NCI-H82 treated with DMSO at 0.1 percent for 48 hours (cell line): Measurements from ENCODE around the gene RAD51B.

ENCODE experiments used
- DNase-seq: peaks from one replicate; lab custom pipeline; 2025; ENCODE audit not compliant: unreplicated experiment; lab: John Stamatoyannopoulos, UW

The RAD51B gene

GRCh38 chr14:68315081-68315480 is 495.5 kb downstream of the RAD51B start:
- DNase-seq = no peak

GRCh38 chr14:68316078-68316868 is 496.7 kb downstream of the RAD51B start:
- no peak for DNase-seq

- no peak for DNase-seq
These were observed 497.7 kb downstream of the RAD51B start for GRCh38 chr14:68317239-68317638.

DNA sequence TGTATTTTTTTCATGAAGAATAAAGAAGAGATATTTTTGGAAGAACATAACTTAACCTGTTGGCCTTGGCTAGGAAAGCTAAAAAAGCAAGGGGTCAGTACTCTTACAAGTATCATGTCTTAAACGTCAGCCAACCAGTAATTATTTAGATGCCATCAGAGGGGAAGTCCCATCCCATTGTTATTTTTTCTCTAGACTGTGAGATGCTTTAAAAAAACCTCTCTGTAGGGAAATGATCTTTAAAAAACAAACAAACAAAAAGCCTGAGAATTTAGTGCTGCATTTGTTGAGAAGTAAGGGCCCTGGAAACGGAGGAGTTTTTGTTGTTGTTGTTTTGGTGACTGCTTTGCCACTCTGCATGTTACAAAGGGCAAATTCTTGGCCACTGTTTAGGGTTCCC is 499.2 kb downstream of the RAD51B start:
- DNase-seq = no peak

DNA sequence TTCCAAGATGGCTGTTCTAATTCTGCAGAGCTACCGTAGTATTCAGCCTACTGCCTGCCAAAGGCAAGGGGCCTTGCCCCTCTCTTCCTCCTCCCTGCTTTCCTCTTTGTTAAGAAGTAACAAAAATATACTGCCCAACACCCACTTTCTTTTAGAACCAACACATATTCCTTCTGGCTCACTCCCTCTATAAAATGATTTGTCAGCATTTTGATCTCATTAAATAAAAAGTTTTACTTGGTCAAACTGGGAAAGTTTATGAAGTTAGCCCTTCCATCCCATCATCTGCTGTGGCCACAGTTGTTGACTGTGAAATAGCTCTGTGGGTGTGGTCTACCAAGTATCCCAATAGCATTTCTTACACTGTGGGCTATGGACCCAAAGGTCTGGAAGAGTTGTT is 500.9 kb downstream of the RAD51B start:
- DNase-seq = no peak

DNA sequence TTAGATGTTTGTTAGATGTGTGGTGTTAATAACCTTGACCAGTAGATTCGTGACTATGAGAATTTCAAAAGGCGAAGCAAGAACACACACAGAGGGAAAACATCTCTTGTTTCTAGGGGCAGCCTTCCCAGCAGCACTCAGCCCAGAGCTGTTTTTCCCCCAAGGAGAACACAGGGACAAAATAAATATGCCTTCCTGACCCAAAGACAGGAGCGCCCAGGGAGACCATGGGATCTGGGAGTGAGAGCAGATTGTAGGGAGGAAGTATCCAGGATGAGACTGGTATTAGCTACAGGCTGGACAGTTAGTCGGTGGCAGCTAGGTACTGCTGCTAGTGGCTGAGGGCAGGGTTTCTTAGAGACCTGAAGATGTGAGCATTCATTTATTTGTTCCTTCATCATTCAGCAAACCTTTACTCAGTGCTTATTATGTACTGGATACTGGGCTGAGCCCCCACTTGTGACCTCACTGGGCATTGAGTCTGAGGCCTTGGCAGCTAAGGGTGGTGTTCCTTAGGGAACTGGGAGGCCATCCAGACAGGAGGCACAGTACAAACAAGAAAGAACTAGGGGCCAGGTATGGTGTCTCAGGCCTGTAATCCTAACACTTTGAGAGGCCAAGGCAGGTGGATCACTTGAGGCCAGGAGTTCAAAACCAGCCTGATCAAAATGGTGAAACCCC is 503.5 kb downstream of the RAD51B start:
- DNase-seq = no peak

- DNase-seq = no peak
These were observed 505.8 kb downstream of the RAD51B start for GRCh38 chr14:68325267-68325807.

DNA sequence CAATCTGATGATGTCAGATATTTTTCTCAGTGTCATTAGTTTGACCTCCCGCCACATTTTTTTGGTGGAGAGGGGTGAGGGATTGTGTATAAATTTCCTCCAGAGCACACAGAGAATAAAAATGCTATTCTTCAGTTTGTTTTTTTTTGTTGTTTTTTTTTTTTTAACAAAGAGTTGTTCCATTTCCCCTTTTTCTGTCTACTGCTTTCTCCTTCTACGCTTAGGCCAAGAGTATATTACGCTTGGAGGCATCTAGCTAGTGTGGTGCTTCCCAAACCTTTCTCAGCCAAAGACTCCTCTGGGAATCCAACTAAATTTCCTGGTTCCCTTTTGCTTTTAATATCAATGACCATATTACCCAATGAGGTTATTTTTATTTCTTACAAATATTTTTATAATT is 507.7 kb downstream of the RAD51B start:
- DNase-seq = no peak

- DNase-seq = no peak
These were observed 508.9 kb downstream of the RAD51B start for GRCh38 chr14:68328509-68328908.

GRCh38 chr14:68331426-68331825 is 511.8 kb downstream of the RAD51B start:
- no peak for DNase-seq

- no peak for DNase-seq
These were observed 512.4 kb downstream of the RAD51B start for GRCh38 chr14:68331991-68332390.

GRCh38 chr14:68333262-68333661 is 513.7 kb downstream of the RAD51B start:
- no peak for DNase-seq

- DNase-seq = no peak
These were observed 515.7 kb downstream of the RAD51B start for GRCh38 chr14:68335312-68335711.

- no peak for DNase-seq
These were observed 516.6 kb downstream of the RAD51B start for GRCh38 chr14:68336165-68336564.

DNA sequence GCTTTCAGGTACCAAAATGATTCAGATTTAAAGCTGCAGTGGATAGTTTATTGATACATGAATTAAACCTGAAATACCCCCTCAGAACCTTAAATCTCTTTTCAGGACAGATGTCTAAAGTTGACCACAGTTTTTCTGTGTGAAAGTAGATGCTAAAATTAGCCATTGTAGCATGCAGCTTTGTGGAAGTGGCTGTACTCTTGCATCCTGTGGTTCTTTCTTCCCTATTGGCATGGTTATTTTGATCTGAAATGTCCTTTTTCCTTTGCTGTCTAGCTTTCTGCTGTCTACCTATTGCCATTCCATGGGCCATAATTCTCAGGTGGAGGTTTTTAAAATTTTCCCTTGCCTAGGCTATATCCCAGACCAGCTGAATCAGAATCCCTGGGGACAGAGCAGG is 517.7 kb downstream of the RAD51B start:
- DNase-seq = no peak

GRCh38 chr14:68340262-68340661 is 520.7 kb downstream of the RAD51B start:
- no peak for DNase-seq

GRCh38 chr14:68341411-68342212 is 522.0 kb downstream of the RAD51B start:
- DNase-seq = no peak

- no peak for DNase-seq
These were observed 522.7 kb downstream of the RAD51B start for GRCh38 chr14:68342216-68342763.

- DNase-seq = no peak
These were observed 524.0 kb downstream of the RAD51B start for GRCh38 chr14:68343534-68344118.

DNA sequence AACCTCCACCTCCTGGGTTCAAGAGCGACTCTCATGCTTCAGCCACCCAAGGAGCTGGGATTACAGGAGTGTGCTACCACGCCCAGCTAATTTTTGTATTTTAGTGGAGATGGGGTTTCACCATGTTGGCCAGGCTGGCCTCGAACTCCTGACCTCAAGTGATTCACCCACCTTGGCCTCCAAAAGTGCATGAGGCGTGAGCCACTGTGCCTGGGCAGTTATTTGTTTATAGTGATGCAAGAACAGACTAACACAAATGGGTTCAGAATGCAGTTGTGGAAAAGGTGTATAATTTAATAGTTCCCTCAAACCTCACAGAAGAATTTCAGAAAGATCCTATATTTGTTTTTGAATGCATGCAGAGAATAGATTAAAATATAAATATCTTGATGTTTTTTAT is 526.2 kb downstream of the RAD51B start:
- no peak for DNase-seq
